ENCODE results near the gene B3GALT6.

The B3GALT6 gene

GRCh38 chr1:1202831-1203560, 29.0 kb upstream of the B3GALT6 start:
- no peak for DNase-seq

- no peak for DNase-seq
These were observed 28.2 kb upstream of the B3GALT6 start for GRCh38 chr1:1203561-1204424.

GRCh38 chr1:1204425-1204920, 27.6 kb upstream of the B3GALT6 start:
- DNase-seq = no peak

GRCh38 chr1:1204998-1205768, 26.9 kb upstream of the B3GALT6 start:
- no peak for DNase-seq

- DNase-seq = no peak
These were observed 26.2 kb upstream of the B3GALT6 start for GRCh38 chr1:1205769-1206375.

GRCh38 chr1:1206376-1206965, 25.6 kb upstream of the B3GALT6 start, which contains the start of gene TNFRSF18:
Gene TNFRSF18, minus strand, starts transcription at chr1:1206592. Its CDS starts 21 bp downstream, at chr1:1206571.
- DNase-seq = no peak

- no peak for DNase-seq
These were observed 25.0 kb upstream of the B3GALT6 start for GRCh38 chr1:1206966-1207531.

- no peak for DNase-seq
These were observed 24.5 kb upstream of the B3GALT6 start for GRCh38 chr1:1207571-1207892.

GRCh38 chr1:1208713-1209433, 23.2 kb upstream of the B3GALT6 start:
- DNase-seq = no peak

- no peak for DNase-seq
These were observed 21.1 kb upstream of the B3GALT6 start for GRCh38 chr1:1210726-1211540.

- no peak for DNase-seq
These were observed 20.2 kb upstream of the B3GALT6 start for GRCh38 chr1:1211541-1212441.

GRCh38 chr1:1212780-1213344, 19.2 kb upstream of the B3GALT6 start:
- no peak for DNase-seq

GRCh38 chr1:1213345-1214265, 18.4 kb upstream of the B3GALT6 start, which contains the start of gene TNFRSF4:
Gene TNFRSF4, minus strand, starts transcription at chr1:1214153. Its CDS starts 26 bp downstream, at chr1:1214127.
- no peak for DNase-seq

- no peak for DNase-seq
These were observed 16.9 kb upstream of the B3GALT6 start for GRCh38 chr1:1215080-1215676.

- DNase-seq = no peak
These were observed 16.0 kb upstream of the B3GALT6 start for GRCh38 chr1:1215881-1216605.

All from NCI-H2227 treated with DMSO at 0.1 percent for 48 hours (cell line).